ENCODE data around the gene RNF150.

RNF150 gene

GRCh38 chr4:141131723-141132071 lies 1.6 kb downstream of the RNF150 start:
- DNase-seq (ENCODE audit: low read depth): no peak

GRCh38 chr4:141130947-141131605 lies 2.2 kb downstream of the RNF150 start:
- DNase-seq (ENCODE audit: low read depth): no peak

GRCh38 chr4:141127884-141128283 lies 5.4 kb downstream of the RNF150 start:
- no peak for DNase-seq (ENCODE audit: low read depth)

- DNase-seq (ENCODE audit: low read depth): no peak
Measured at GRCh38 chr4:141126769-141127168, 6.5 kb downstream of the RNF150 start.

- no peak for DNase-seq (ENCODE audit: low read depth)
Measured at GRCh38 chr4:141124224-141124623, 9.0 kb downstream of the RNF150 start.

GRCh38 chr4:141121768-141122454 lies 11.4 kb downstream of the RNF150 start:
- DNase-seq (ENCODE audit: low read depth): no peak

GRCh38 chr4:141121101-141121500 lies 12.2 kb downstream of the RNF150 start:
- DNase-seq (ENCODE audit: low read depth): no peak

- DNase-seq (ENCODE audit: low read depth): no peak
Measured at GRCh38 chr4:141120036-141120593, 13.2 kb downstream of the RNF150 start.

- no peak for DNase-seq (ENCODE audit: low read depth)
Measured at GRCh38 chr4:141119071-141119470, 14.2 kb downstream of the RNF150 start.

GRCh38 chr4:141118381-141118780 lies 14.9 kb downstream of the RNF150 start:
- DNase-seq (ENCODE audit: low read depth): no peak

GRCh38 chr4:141117935-141118334 lies 15.3 kb downstream of the RNF150 start:
- no peak for DNase-seq (ENCODE audit: low read depth)

GRCh38 chr4:141109983-141110382 lies 23.3 kb downstream of the RNF150 start:
- no peak for DNase-seq (ENCODE audit: low read depth)

- no peak for DNase-seq (ENCODE audit: low read depth)
Measured at GRCh38 chr4:141107927-141108326, 25.3 kb downstream of the RNF150 start.

- DNase-seq (ENCODE audit: low read depth): peak; percentile 49
Measured at GRCh38 chr4:141102367-141102766, 30.9 kb downstream of the RNF150 start.

GRCh38 chr4:141101511-141101910 lies 31.8 kb downstream of the RNF150 start:
- no peak for DNase-seq (ENCODE audit: low read depth)

- DNase-seq (ENCODE audit: low read depth): no peak
Measured at GRCh38 chr4:141099326-141099725, 33.9 kb downstream of the RNF150 start.

- no peak for DNase-seq (ENCODE audit: low read depth)
Measured at GRCh38 chr4:141098163-141098562, 35.1 kb downstream of the RNF150 start.

GRCh38 chr4:141090473-141090872 lies 42.8 kb downstream of the RNF150 start:
- DNase-seq (ENCODE audit: low read depth): no peak

GRCh38 chr4:141081921-141082395 lies 51.3 kb downstream of the RNF150 start:
- no peak for DNase-seq (ENCODE audit: low read depth)

GRCh38 chr4:141080668-141081067 lies 52.6 kb downstream of the RNF150 start:
- no peak for DNase-seq (ENCODE audit: low read depth)

- no peak for DNase-seq (ENCODE audit: low read depth)
Measured at GRCh38 chr4:141079393-141079930, 53.8 kb downstream of the RNF150 start.

- DNase-seq (ENCODE audit: low read depth): no peak
Measured at GRCh38 chr4:141078871-141079270, 54.4 kb downstream of the RNF150 start.

GRCh38 chr4:141077611-141078225 lies 55.6 kb downstream of the RNF150 start:
- DNase-seq (ENCODE audit: low read depth): no peak

All from ELR (cell line).